ENCODE data around the gene GCNT3.

Gene GCNT3

GRCh38 chr15:59611276-59612260, at the start of gene GCNT3:
Gene GCNT3, plus strand, starts transcription at chr15:59611783. Its CDS starts 6,456 bp downstream, at chr15:59618239.
- DNase-seq (ENCODE audit: low spot score): no peak

- no peak for DNase-seq (ENCODE audit: low spot score)
Observed at GRCh38 chr15:59562448-59563186, 49.0 kb upstream of the GCNT3 start.

- no peak for DNase-seq (ENCODE audit: low spot score)
Observed at GRCh38 chr15:59565299-59565698, 46.3 kb upstream of the GCNT3 start.

GRCh38 chr15:59567324-59567723, 44.3 kb upstream of the GCNT3 start:
- DNase-seq (ENCODE audit: low spot score): no peak

- no peak for DNase-seq (ENCODE audit: low spot score)
Observed at GRCh38 chr15:59569477-59569876, 42.1 kb upstream of the GCNT3 start.

GRCh38 chr15:59570315-59570714, 41.3 kb upstream of the GCNT3 start:
- no peak for DNase-seq (ENCODE audit: low spot score)

GRCh38 chr15:59571606-59572005, 40.0 kb upstream of the GCNT3 start:
- no peak for DNase-seq (ENCODE audit: low spot score)

GRCh38 chr15:59583088-59583487, 28.5 kb upstream of the GCNT3 start:
- no peak for DNase-seq (ENCODE audit: low spot score)

GRCh38 chr15:59587085-59587826, 24.3 kb upstream of the GCNT3 start:
- no peak for DNase-seq (ENCODE audit: low spot score)

- no peak for DNase-seq (ENCODE audit: low spot score)
Observed at GRCh38 chr15:59590027-59590426, 21.6 kb upstream of the GCNT3 start.

- no peak for DNase-seq (ENCODE audit: low spot score)
Observed at GRCh38 chr15:59591356-59591755, 20.2 kb upstream of the GCNT3 start.

- DNase-seq (ENCODE audit: low spot score): no peak
Observed at GRCh38 chr15:59594493-59594942, 17.1 kb upstream of the GCNT3 start.

- no peak for DNase-seq (ENCODE audit: low spot score)
Observed at GRCh38 chr15:59594991-59595390, 16.6 kb upstream of the GCNT3 start.

GRCh38 chr15:59595434-59595915, 16.1 kb upstream of the GCNT3 start:
- no peak for DNase-seq (ENCODE audit: low spot score)

GRCh38 chr15:59596640-59597039, 14.9 kb upstream of the GCNT3 start:
- DNase-seq (ENCODE audit: low spot score): no peak

- no peak for DNase-seq (ENCODE audit: low spot score)
Observed at GRCh38 chr15:59598461-59598860, 13.1 kb upstream of the GCNT3 start.

GRCh38 chr15:59605994-59606393, 5.6 kb upstream of the GCNT3 start:
- no peak for DNase-seq (ENCODE audit: low spot score)

- no peak for DNase-seq (ENCODE audit: low spot score)
Observed at GRCh38 chr15:59609730-59610712, 1.6 kb upstream of the GCNT3 start.

GRCh38 chr15:59614153-59614552, 2.6 kb downstream of the GCNT3 start:
- DNase-seq (ENCODE audit: low spot score): no peak

- no peak for DNase-seq (ENCODE audit: low spot score)
Observed at GRCh38 chr15:59615661-59616060, 4.1 kb downstream of the GCNT3 start.

GRCh38 chr15:59616379-59616778, 4.8 kb downstream of the GCNT3 start:
- no peak for DNase-seq (ENCODE audit: low spot score)
